ENCODE results near the gene KRTAP5-3. TPM values are rescaled to one million over a fixed set of nuclear protein-coding genes. Genes with fewer than 3 reads are reported as not detected.
A peak's percentile ranks its signal among the peaks of the same experiment; 100 is the strongest.
"Not testable (repeated sequence)": the region's sequence is repeated elsewhere in the genome, so short reads cannot be mapped to it uniquely, and the experiment has no call there.

KRTAP5-3 gene
- total and polyA plus RNA-seq, 2 experiments from 2014 or later = not detected

- no peaks in the 10 kb centered on the region for H3K9me3 ChIP-seq (ENCODE audit: low read depth)
- TF ChIP-seq CTCF (IDR thresholded peaks at IDR 0.05; ENCODE audit: low read depth, low read length) = no peak
- no peaks in the 10 kb centered on the region for H3K4me1 ChIP-seq (ENCODE audit: low read depth)
- H3K4me3 ChIP-seq = no peak within 1 kb of the TSS
- no peak for DNase-seq (ENCODE audit: low read depth in 1 of 2, low spot score in 1 of 2)
- H3K27ac ChIP-seq = no peak within 1 kb of the TSS
- no peaks in the 10 kb centered on the region for H3K36me3 ChIP-seq
- no peaks in the 10 kb centered on the region for H3K27me3 ChIP-seq
These were observed 13.8 kb upstream of the KRTAP5-3 start, which contains the start of gene KRTAP5-4 for GRCh38 chr11:1622086-1622485. Gene KRTAP5-4 (minus strand): TSS chr11:1622138. CDS start chr11:1622093, 45 bp downstream.

- no peak overlapping the region for H3K27ac ChIP-seq
- no peaks in the 10 kb centered on the region for H3K4me1 ChIP-seq (ENCODE audit: low read depth)
- DNase-seq (ENCODE audit: low read depth in 1 of 2, low spot score in 1 of 2) = peak in 1 of 2 donors; percentile 6
- H3K27me3 ChIP-seq = peaks cover 8% of the 10 kb centered on the region
- H3K4me3 ChIP-seq = no peak overlapping the region
- H3K9me3 ChIP-seq (ENCODE audit: low read depth) = no peaks in the 10 kb centered on the region
- no peak for TF ChIP-seq CTCF (IDR thresholded peaks at IDR 0.05; ENCODE audit: low read depth, low read length)
- H3K36me3 ChIP-seq = no peaks in the 10 kb centered on the region
These were observed 11.2 kb upstream of the KRTAP5-3 start for GRCh38 chr11:1619449-1619848.

- TF ChIP-seq CTCF (IDR thresholded peaks at IDR 0.05; ENCODE audit: low read depth, low read length) = no peak
- H3K9me3 ChIP-seq (ENCODE audit: low read depth) = no peaks in the 10 kb centered on the region
- no peaks in the 10 kb centered on the region for H3K4me1 ChIP-seq (ENCODE audit: low read depth)
- DNase-seq (ENCODE audit: low read depth in 1 of 2, low spot score in 1 of 2) = no peak
- peaks cover 8% of the 10 kb centered on the region for H3K27me3 ChIP-seq
- H3K36me3 ChIP-seq = no peaks in the 10 kb centered on the region
- H3K4me3 ChIP-seq = no peak overlapping the region
- no peak overlapping the region for H3K27ac ChIP-seq
These were observed 10.0 kb upstream of the KRTAP5-3 start for GRCh38 chr11:1618231-1618630.

DNA sequence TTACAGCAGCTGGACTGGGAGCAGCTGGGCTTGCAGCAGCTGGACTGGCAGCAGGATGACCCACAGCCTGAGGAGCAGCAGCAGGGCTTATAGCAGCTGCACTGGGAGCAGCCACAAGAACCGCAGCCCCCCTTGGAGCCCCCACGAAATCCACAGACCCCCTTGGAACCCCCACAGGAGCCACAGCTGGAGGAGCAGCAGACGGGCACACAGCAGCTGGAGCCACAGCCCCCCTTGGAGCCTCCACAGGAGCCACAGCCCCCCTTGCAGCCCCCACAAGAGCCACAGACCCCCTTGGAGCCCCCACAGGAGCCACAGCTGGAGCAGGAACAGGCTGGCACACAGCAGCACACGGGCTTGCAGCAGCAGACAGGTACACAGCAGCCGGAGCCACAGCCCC lies 362 bp downstream of the KRTAP5-3 start:
- H3K9me3 ChIP-seq (ENCODE audit: low read depth); H3K4me1 ChIP-seq (ENCODE audit: low read depth); H3K4me3 ChIP-seq; H3K27ac ChIP-seq; H3K36me3 ChIP-seq; DNase-seq (ENCODE audit: low read depth in 1 of 2, low spot score in 1 of 2); H3K27me3 ChIP-seq: not testable (repeated sequence)

- H3K4me3 ChIP-seq; H3K27me3 ChIP-seq; H3K36me3 ChIP-seq; H3K27ac ChIP-seq; H3K9me3 ChIP-seq (ENCODE audit: low read depth); H3K4me1 ChIP-seq (ENCODE audit: low read depth): not testable (repeated sequence)
- DNase-seq (ENCODE audit: low read depth in 1 of 2, low spot score in 1 of 2) = peak; percentile 9 to 12
These were observed 962 bp downstream of the KRTAP5-3 start for GRCh38 chr11:1607156-1607845.

DNA sequence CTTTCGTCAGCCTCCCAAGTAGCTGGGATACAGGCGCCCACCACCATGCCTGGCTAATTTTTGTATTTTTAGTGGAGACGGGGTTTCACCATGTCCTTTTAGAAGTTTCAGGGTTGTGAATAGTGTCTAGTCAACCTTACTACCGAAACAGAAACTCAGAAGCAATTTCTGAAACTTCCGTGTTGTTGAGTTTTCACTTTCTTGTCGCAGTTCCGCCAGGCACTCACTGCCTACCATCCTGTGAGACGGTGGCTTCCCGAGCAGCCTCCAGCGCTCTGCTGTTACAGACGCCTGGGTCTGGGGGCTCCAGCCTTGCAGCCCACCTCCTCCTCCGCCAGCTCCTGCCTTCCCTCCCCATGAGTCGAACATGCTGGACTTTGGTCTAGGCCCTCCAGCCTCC lies 2.3 kb downstream of the KRTAP5-3 start:
- DNase-seq (ENCODE audit: low read depth in 1 of 2, low spot score in 1 of 2); H3K27me3 ChIP-seq; H3K36me3 ChIP-seq; H3K4me1 ChIP-seq (ENCODE audit: low read depth); H3K27ac ChIP-seq; H3K9me3 ChIP-seq (ENCODE audit: low read depth); H3K4me3 ChIP-seq: not testable (repeated sequence)

DNA sequence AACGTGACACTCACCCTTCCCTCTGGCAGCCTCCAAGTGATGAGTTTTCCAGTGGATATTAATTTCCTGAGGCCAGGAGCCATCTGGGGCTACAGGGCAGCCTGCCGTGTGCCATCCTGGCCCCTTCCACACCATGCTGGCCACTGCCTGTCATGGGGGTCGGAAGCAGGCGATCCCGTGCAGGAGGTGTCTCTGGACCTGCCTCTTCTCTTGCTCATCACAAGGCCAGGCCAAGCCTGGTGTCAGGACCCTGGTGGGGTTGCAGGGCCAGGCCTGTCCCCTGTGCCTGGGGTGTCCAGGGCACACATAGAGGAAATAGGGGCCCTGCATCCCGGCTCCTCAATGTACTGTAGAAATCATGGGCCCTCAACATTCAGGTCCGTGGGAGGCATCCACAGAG lies 3.6 kb downstream of the KRTAP5-3 start:
- TF ChIP-seq CTCF (IDR thresholded peaks at IDR 0.05; ENCODE audit: low read depth, low read length) = no peak
- Histone ChIP-seq H3K27me3 (peaks cover 6% of the 10 kb centered on the region), H3K9me3 (ENCODE audit: low read depth) (no peaks in the 10 kb centered on the region), H3K27ac (no peak overlapping the region), H3K4me1 (ENCODE audit: low read depth) (no peaks in the 10 kb centered on the region), H3K36me3 (no peaks in the 10 kb centered on the region), H3K4me3 (no peak overlapping the region)
- DNase-seq (ENCODE audit: low read depth in 1 of 2, low spot score in 1 of 2) = no peak

Data from cardiac muscle cell (in vitro differentiated cells and primary cell).